HepG2 (cell line): ENCODE data around the gene CCDC7. TPM values are rescaled to one million over a fixed set of nuclear protein-coding genes. Genes with fewer than 3 reads are reported as not detected.

Experiments
- ATAC-seq: fragments of 200-7000 bp; cut with Tn5 transposase; 3 replicates; pipeline ENCODE4 v1.9.1; 2020; ENCODE audit warnings: mild to moderate bottlenecking, moderate library complexity
- BruUV-seq: library from RNA; stranded (reverse); fragments of 400-500 nt; replicated peaks from 2 replicates; lab custom pipeline; 2021; lab: Mats Ljungman, UMichigan
- CTCF ChIA-PET: fragments of 300-600 bp; formaldehyde crosslinking; extraction: SDS; loops from one replicate; lab custom pipeline; 2021; ENCODE audit warnings: low total read pairs, inconsistent platforms, low intra/inter-chr PET ratio; lab: Yijun Ruan, JAX
- POLR2A ChIA-PET: fragments of 350-600 bp; sonication (Branson Sonifier 250); formaldehyde crosslinking; loops from one replicate; lab custom pipeline; 2020; ENCODE audit warnings: antibody characterized with exemption, inconsistent platforms; lab: Yijun Ruan, JAX
- DNase-seq: peaks from one replicate; pipeline ENCODE4 v3.0.0-alpha.2; 2015; ENCODE audit warnings: low spot score
- FAIRE-seq: peaks from 3 replicates; lab custom pipeline; 2011; peaks lifted over from hg19 to GRCh38; lab: Jason Lieb, UNC
- H2AFZ ChIP-seq: one replicate; pipeline ENCODE4 v1.6.1; 2011; ENCODE audit warnings: low read length, inconsistent platforms
- H3K27ac ChIP-seq: fragments of 300-600 bp; 3 replicates; pipeline ENCODE4 v1.8.0; 2011; ENCODE audit warnings: mixed run types, mild to moderate bottlenecking, mixed read lengths, low read length, inconsistent platforms; ENCODE audit not compliant: insufficient read depth; ENCODE audit errors: extremely low read length
- H3K27me3 ChIP-seq, 2 experiments: fragments of 200-600 bp in 1 of 2; 2 replicates in 1 of 2; 3 replicates in 1 of 2; pipeline versions ENCODE4 v1.6.0 to v1.8.0; 2011; ENCODE audit warnings: low read length in 2 of 2, mild to moderate bottlenecking in 2 of 2, moderate library complexity in 2 of 2, inconsistent platforms in 1 of 2; ENCODE audit not compliant: insufficient read depth in 2 of 2, control insufficient read depth in 1 of 2
- H3K36me3 ChIP-seq, 2 experiments: fragments of 200-600 bp in 1 of 2; replicated peaks in 1 of 2; 2 replicates in 1 of 2; 3 replicates in 1 of 2; pipeline versions ENCODE4 v1.5.1 to v1.8.0; 2011; ENCODE audit warnings: low read length in 2 of 2, inconsistent platforms in 1 of 2; ENCODE audit not compliant: insufficient read depth in 2 of 2, control insufficient read depth in 1 of 2
- H3K4me1 ChIP-seq: 2 replicates; pipeline ENCODE4 v1.5.1; 2012; ENCODE audit warnings: low read length, inconsistent platforms; ENCODE audit not compliant: insufficient read depth
- H3K4me2 ChIP-seq: 2 replicates; pipeline ENCODE4 v1.6.0; 2011; ENCODE audit warnings: low read depth, low read length, inconsistent platforms
- H3K4me3 ChIP-seq, 3 experiments: fragments of 200-600 bp in 1 of 3; sonication (generic), shearing (Covaris generic) in 1 of 3; replicated peaks in 1 of 3; 2 replicates each; pipeline ENCODE4 v1.5.1; 2011 to 2016; ENCODE audit warnings: low read length in 3 of 3, inconsistent platforms in 2 of 3, low read depth in 2 of 3, mild to moderate bottlenecking in 2 of 3, control low read depth in 1 of 3, mixed read lengths in 1 of 3; ENCODE audit not compliant: insufficient read depth in 1 of 3
- H3K79me2 ChIP-seq: one replicate; pipeline ENCODE4 v1.6.1; 2011; ENCODE audit warnings: low read length, inconsistent platforms; ENCODE audit not compliant: insufficient read depth
- H3K9ac ChIP-seq: 2 replicates; pipeline ENCODE4 v1.6.0; 2011; ENCODE audit warnings: mild to moderate bottlenecking, low read depth, low read length, inconsistent platforms; ENCODE audit not compliant: insufficient read depth
- H3K9me3 ChIP-seq: 2 replicates; pipeline ENCODE4 v1.5.1; 2012; ENCODE audit warnings: mild to moderate bottlenecking, low read length
- H4K20me1 ChIP-seq: 2 replicates; pipeline ENCODE4 v1.6.0; 2011; ENCODE audit warnings: inconsistent platforms, mild to moderate bottlenecking, low read length, moderate library complexity; ENCODE audit not compliant: insufficient read depth
- AHR ChIP-seq: IDR thresholded peaks from 2 replicates; pipeline ENCODE4 v1.6.1; 2018; ENCODE audit warnings: missing genetic modification reagents, missing compliant biosample characterization
- AKAP8 ChIP-seq: sonication (generic); formaldehyde crosslinking; IDR thresholded peaks from 2 replicates; pipeline ENCODE4 v1.5.1; 2020; ENCODE audit warnings: mild to moderate bottlenecking, missing genetic modification reagents
- JUND ChIP-seq: sonication (generic); formaldehyde crosslinking; IDR thresholded peaks from 2 replicates; pipeline ENCODE4 v1.8.0; 2022; ENCODE audit warnings: mild to moderate bottlenecking, missing genetic modification reagents
- KDM5B ChIP-seq: sonication (generic); formaldehyde crosslinking; IDR thresholded peaks from 2 replicates; pipeline ENCODE4 v1.4.0; 2020; ENCODE audit warnings: missing genetic modification reagents, mild to moderate bottlenecking, borderline replicate concordance
- NR2F6 ChIP-seq, 2 experiments: IDR thresholded peaks; 2 replicates each; pipeline ENCODE4 v1.6.1; 2016; ENCODE audit warnings: antibody characterized with exemption in 1 of 2, mild to moderate bottlenecking in 1 of 2
- PRDM10 ChIP-seq: sonication (generic); formaldehyde crosslinking; IDR thresholded peaks from 2 replicates; pipeline ENCODE4 v1.4.0; 2020; ENCODE audit warnings: low read depth, missing genetic modification reagents
- SMC3 ChIP-seq: IDR thresholded peaks from 2 replicates; pipeline ENCODE4 v1.6.1; 2011; ENCODE audit warnings: low read length, improper control_type of control experiment
- TCF12 ChIP-seq, 2 experiments: fragments of 450-650 bp in 1 of 2; sonication (generic) in 1 of 2; formaldehyde crosslinking in 1 of 2; IDR thresholded peaks; 2 replicates each; pipeline versions ENCODE4 v1.6.1 to v1.8.0; 2017 to 2022; ENCODE audit warnings: antibody characterized with exemption in 1 of 2, mild to moderate bottlenecking in 1 of 2, missing genetic modification reagents in 1 of 2, moderate library complexity in 1 of 2
- ZFP1 ChIP-seq: IDR thresholded peaks from 2 replicates; pipeline ENCODE4 v1.6.1; 2016
- ZNF446 ChIP-seq: sonication (generic); formaldehyde crosslinking; IDR thresholded peaks from 2 replicates; pipeline ENCODE4 v1.5.0; 2020; ENCODE audit warnings: mild to moderate bottlenecking, missing genetic modification reagents
- WGBS: methylation state at CpG from one replicate; pipeline ENCODE4 v1.1.6; 2017; ENCODE audit warnings: low lambda C conversion rate; 5-methylcytosine and 5-hydroxymethylcytosine counted together
- in situ Hi-C: cut with HindIII; loops from 2 replicates; pipeline ENCODE4 v1.10.0; 2017; ENCODE audit warnings: low pct_unique_long_range_greater_than_20kb; ENCODE audit not compliant: extremely low pct_ligation_motif_present
- intact Hi-C: fragments of 100-400 bp; cut with micrococcal nuclease; formaldehyde crosslinking; loops from one replicate; pipeline ENCODE4 v1.10.0; 2022; ENCODE audit not compliant: unreplicated experiment
- polyA plus RNA-seq, 8 experiments: library from polyadenylated mRNA; depleted of rRNA in 3 of 8; stranded (reverse) in 7 of 8; unstranded in 1 of 8; fragments of >200 nt; fragmentation: Illumina TruSeq in 4 of 8; extraction: Trizol in 4 of 8; gene quantifications; 2 replicates each; pipeline versions ENCODE4 v1.2.1 to v1.2.3, GENCODE V29; 2011 to 2016; ENCODE audit warnings: low read depth in 4 of 8, missing spikeins in 1 of 8, mixed read lengths in 1 of 8; ENCODE audit not compliant: insufficient read depth in 1 of 8
- total RNA-seq, 5 experiments: library from RNA; depleted of rRNA; stranded (reverse); fragments of >200 nt; fragmentation: Illumina TruSeq; extraction: Trizol; gene quantifications; 2 replicates each; pipeline ENCODE4 v1.2.3, GENCODE V29; 2016; ENCODE audit warnings: low read depth in 1 of 5
- TF ChIP-seq, protein P1 (sequence below): sonication (generic); formaldehyde crosslinking; IDR thresholded peaks from 2 replicates; pipeline ENCODE4 v1.5.1; 2020; ENCODE audit warnings: missing genetic modification reagents, mild to moderate bottlenecking, borderline replicate concordance

The CCDC7 gene
- total and polyA plus RNA-seq, 2 of the 13 experiments (the other 11 are each of a cell fraction or from before 2014, with no cell fraction given) = 0.40 to 1.8 TPM

- Histone ChIP-seq H3K36me3 (peaks cover 20 to 77% of the 10 kb centered on the region in 2 experiments), H3K4me2 (no peak overlapping the region), H2AFZ (no peak overlapping the region)
- POLR2A ChIA-PET = no interaction called here
- no peak for DNase-seq
- no TSS peak for BruUV-seq
- no peak for TF ChIP-seq PRDM10 (CRISPR knock-in tag)
- no peak for TF ChIP-seq ZFP1 (CRISPR knock-in tag)
- TF ChIP-seq TCF12 (IDR thresholded peaks at IDR 0.05) = no peak
- no peak for TF ChIP-seq TCF12 (CRISPR knock-in tag; IDR thresholded peaks at IDR 0.05)
- TF ChIP-seq, protein P1, sequence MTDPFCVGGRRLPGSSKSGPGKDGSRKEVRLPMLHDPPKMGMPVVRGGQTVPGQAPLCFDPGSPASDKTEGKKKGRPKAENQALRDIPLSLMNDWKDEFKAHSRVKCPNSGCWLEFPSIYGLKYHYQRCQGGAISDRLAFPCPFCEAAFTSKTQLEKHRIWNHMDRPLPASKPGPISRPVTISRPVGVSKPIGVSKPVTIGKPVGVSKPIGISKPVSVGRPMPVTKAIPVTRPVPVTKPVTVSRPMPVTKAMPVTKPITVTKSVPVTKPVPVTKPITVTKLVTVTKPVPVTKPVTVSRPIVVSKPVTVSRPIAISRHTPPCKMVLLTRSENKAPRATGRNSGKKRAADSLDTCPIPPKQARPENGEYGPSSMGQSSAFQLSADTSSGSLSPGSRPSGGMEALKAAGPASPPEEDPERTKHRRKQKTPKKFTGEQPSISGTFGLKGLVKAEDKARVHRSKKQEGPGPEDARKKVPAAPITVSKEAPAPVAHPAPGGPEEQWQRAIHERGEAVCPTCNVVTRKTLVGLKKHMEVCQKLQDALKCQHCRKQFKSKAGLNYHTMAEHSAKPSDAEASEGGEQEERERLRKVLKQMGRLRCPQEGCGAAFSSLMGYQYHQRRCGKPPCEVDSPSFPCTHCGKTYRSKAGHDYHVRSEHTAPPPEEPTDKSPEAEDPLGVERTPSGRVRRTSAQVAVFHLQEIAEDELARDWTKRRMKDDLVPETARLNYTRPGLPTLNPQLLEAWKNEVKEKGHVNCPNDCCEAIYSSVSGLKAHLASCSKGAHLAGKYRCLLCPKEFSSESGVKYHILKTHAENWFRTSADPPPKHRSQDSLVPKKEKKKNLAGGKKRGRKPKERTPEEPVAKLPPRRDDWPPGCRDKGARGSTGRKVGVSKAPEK (CRISPR knock-in tag) = no peak
- no peak for TF ChIP-seq KDM5B
- no peak for TF ChIP-seq AHR (CRISPR knock-in tag)
- TF ChIP-seq JUND (CRISPR knock-in tag) = no peak
- no peak for TF ChIP-seq NR2F6 (IDR thresholded peaks at IDR 0.05)
- no peak for TF ChIP-seq NR2F6 (CRISPR knock-in tag; IDR thresholded peaks at IDR 0.05)
- TF ChIP-seq SMC3 = no peak
- TF ChIP-seq ZNF446 (CRISPR knock-in tag) = no peak
- no peak for TF ChIP-seq AKAP8
- TF ChIP-seq, all 625 proteins: peak for 0
- intact Hi-C loops (no loop called here), in situ Hi-C loops (no loop called here)
- Histone ChIP-seq H3K4me3 (no peak overlapping the region), H3K9ac (no peak overlapping the region), H3K27ac (no peak overlapping the region), H3K4me1 (no peaks in the 10 kb centered on the region), H3K79me2 (no peaks in the 10 kb centered on the region), H3K27me3 (no peaks in the 10 kb centered on the region), H3K9me3 (no peaks in the 10 kb centered on the region), H4K20me1 (no peaks in the 10 kb centered on the region)
- 99% methylated on average over 2 of the region's 2 CpGs for WGBS
- ATAC-seq (no peak), FAIRE-seq (no peak)
- CTCF ChIA-PET = no interaction called here
Observed at GRCh38 chr10:32922170-32922569, 476.2 kb downstream of the CCDC7 start.
